ENCODE measurements around the gene NUDT8. TPM values are rescaled to one million over a fixed set of nuclear protein-coding genes. Genes with fewer than 3 reads are reported as not detected.
A peak's percentile ranks its signal among the peaks of the same experiment; 100 is the strongest.

Gene NUDT8
- total and polyA plus RNA-seq, 4 donors = 6.3 to 22.3 (median 16.0) TPM

DNA sequence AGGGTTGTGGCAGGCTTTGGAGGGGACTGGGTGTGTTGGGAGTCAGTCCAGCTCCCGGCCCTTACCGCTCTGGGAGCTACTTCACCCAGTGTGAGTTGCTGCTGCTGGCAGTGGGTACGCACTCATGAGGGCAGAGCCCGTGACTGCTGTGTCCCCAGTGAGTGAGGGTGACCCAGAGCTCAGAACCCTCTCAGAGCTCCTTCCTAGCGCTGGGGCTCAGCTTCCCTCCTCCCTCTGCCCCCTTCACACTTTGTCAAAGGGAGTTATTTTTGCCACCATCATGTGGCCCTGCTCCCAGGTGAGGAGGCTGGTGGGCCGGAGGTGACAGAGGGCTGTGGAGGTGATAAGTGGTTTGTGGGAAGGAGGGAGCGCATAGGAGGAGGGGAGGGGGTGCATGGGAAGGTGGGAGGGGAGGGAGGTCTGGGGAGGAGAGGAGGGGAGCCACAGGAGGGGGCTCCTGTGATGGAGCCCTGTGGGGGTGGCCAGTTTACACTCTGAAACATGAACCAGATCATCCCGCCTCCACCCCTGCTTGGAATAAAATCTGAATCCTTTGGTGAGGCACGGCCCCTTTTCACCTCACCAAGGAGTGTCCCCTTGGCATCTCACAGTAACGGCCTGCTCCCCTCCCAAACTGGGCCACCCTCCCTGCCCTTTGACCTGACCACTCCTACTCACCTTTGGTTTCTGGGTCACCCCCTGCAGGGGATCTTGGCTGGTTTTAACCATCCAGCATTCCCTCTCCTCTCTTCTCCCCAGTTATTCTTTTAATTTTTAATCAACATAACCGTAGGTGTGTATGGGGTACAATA lies 13.1 kb downstream of the NUDT8 start:
- Histone ChIP-seq H3K27me3 (ENCODE audit: control insufficient read depth in 3 of 3, insufficient read depth in 3 of 3, low read length in 2 of 3) (peaks cover 0 to 3% (median 2%) of the 10 kb centered on the region in 3 donors), H3K4me3 (no peak overlapping the region), H3K9ac (ENCODE audit: insufficient read depth in 1 of 2, low read length in 2 of 2) (no peak overlapping the region), H3K4me1 (ENCODE audit: control insufficient read depth in 5 of 5, insufficient read depth in 5 of 5, low read length in 5 of 5) (peaks cover 0 to 7% (median 0%) of the 10 kb centered on the region in 5 donors), H3K36me3 (ENCODE audit: control insufficient read depth in 4 of 4, insufficient read depth in 4 of 4, low read length in 4 of 4) (peaks cover 0 to 13% (median 1%) of the 10 kb centered on the region in 4 donors), H3K27ac (ENCODE audit: low read depth in 1 of 2, low read length in 1 of 2) (no peak overlapping the region), H3K9me3 (ENCODE audit: control insufficient read depth in 4 of 4, insufficient read depth in 3 of 4, low read length in 3 of 4) (no peaks in the 10 kb centered on the region)
- WGBS, 2 donors = 37 to 54% methylated on average over 10 to 11 of the region's 11 CpGs
- ATAC-seq (ENCODE audit: insufficient read depth, low FRiP score) (no peak), DNase-seq (no peak)
- TF ChIP-seq, protein P1, sequence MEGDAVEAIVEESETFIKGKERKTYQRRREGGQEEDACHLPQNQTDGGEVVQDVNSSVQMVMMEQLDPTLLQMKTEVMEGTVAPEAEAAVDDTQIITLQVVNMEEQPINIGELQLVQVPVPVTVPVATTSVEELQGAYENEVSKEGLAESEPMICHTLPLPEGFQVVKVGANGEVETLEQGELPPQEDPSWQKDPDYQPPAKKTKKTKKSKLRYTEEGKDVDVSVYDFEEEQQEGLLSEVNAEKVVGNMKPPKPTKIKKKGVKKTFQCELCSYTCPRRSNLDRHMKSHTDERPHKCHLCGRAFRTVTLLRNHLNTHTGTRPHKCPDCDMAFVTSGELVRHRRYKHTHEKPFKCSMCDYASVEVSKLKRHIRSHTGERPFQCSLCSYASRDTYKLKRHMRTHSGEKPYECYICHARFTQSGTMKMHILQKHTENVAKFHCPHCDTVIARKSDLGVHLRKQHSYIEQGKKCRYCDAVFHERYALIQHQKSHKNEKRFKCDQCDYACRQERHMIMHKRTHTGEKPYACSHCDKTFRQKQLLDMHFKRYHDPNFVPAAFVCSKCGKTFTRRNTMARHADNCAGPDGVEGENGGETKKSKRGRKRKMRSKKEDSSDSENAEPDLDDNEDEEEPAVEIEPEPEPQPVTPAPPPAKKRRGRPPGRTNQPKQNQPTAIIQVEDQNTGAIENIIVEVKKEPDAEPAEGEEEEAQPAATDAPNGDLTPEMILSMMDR (IDR thresholded peaks at IDR 0.05; ENCODE audit: control extremely low read depth, extremely low read depth) = no peak

DNA sequence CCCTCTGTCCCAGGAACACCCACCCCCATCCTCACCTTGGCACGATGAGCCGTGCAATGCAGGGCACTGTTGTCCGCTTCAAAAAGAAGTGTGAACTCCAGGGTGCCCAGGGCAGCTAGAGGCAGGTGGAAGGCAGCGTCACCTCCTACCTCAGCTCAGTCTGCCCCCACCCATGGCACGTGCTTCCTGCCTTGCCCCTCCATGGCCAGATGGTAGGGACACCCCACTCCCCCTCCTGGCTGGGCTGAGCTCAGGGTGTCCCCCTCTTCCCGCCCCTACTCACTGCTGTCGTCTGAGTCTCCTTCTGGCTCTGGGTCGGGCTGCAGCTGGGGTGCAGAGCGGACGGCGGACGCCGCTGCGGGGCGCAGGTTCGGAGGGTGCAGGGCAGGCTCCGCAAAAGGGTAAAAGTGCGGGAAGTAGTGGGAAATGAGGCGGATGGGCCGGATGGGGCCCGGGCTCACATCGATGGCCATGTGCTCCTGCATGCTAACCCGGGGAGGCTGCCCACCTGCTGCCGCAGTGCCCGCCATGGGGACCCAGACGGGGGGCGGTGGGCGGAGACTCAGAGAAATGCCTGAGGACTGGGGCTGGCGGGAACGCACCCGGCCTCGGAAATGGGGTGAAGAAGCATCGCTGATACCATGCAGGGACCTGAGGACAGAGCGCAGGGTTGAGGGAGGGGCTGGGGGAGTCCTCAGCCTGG lies 13.9 kb downstream of the NUDT8 start:
- ATAC-seq (ENCODE audit: insufficient read depth, low FRiP score) (no peak), DNase-seq (no peak)
- Histone ChIP-seq H3K4me1 (ENCODE audit: control insufficient read depth in 5 of 5, insufficient read depth in 5 of 5, low read length in 5 of 5) (peaks cover 0 to 7% (median 0%) of the 10 kb centered on the region in 5 donors), H3K9me3 (ENCODE audit: control insufficient read depth in 4 of 4, insufficient read depth in 3 of 4, low read length in 3 of 4) (no peaks in the 10 kb centered on the region), H3K9ac (ENCODE audit: insufficient read depth in 1 of 2, low read length in 2 of 2) (no peak overlapping the region), H3K27ac (ENCODE audit: low read depth in 1 of 2, low read length in 1 of 2) (no peak overlapping the region), H3K36me3 (ENCODE audit: control insufficient read depth in 4 of 4, insufficient read depth in 4 of 4, low read length in 4 of 4) (peaks cover 0 to 20% (median 2%) of the 10 kb centered on the region in 4 donors), H3K27me3 (ENCODE audit: control insufficient read depth in 3 of 3, insufficient read depth in 3 of 3, low read length in 2 of 3) (peaks cover 0 to 3% (median 2%) of the 10 kb centered on the region in 3 donors), H3K4me3 (no peak overlapping the region)
- WGBS, 2 donors = 38 to 40% methylated on average over 30 to 34 of the region's 34 CpGs
- TF ChIP-seq, protein P1 (IDR thresholded peaks at IDR 0.05; ENCODE audit: control extremely low read depth, extremely low read depth) = no peak

DNA sequence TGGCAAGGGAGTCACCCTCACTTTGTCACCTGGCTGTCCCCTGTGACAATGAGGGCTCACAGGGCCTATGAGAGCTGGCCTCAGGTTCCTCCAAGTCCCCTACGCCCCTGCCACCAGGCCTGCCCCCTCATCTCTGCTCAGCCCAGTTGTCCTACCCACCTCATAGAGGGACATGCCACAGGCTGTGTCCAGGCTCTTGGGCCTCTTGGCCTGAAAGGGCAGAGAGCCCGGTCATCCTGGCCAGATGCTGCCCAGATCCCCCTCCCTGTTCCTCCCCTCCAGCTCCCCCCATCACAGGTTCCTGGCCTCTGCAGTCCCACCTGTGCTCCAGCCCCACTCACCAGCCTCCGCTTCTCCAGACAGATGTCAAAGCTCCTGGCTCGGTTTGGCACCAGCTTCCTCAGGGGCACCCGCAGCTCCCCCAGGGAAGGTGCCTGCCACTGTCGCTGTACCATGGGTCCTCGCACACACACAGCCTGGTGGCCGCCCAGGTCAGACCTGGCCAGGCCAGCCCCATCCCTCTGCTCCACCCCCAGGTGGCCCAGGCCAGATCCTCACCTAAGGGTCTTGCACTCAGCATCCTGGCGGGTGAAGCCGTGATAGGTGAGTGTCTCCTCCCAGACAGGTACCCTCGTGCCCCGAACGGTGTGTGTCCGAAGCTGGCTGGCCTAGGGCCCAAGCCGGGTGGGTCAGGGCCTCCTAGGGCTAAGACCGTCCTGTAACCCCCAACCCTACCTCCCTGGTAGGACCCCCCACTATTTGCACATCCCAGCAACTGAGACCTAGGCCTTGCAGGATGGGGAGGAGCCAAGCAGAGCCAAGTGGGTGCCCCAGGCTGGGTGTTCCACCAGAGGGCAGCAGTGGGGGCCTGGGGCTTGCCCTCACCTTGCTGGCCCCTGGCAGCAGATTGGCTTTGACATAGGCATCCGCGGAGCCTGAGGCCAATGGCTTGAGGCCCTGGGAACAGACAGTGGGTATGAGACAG lies 14.7 kb downstream of the NUDT8 start:
- peak; percentile 48 for ATAC-seq (ENCODE audit: insufficient read depth, low FRiP score)
- Histone ChIP-seq H3K27me3 (ENCODE audit: control insufficient read depth in 3 of 3, insufficient read depth in 3 of 3, low read length in 2 of 3) (peaks cover 0 to 3% (median 2%) of the 10 kb centered on the region in 3 donors), H3K4me3 (no peak overlapping the region), H3K4me1 (ENCODE audit: control insufficient read depth in 5 of 5, insufficient read depth in 5 of 5, low read length in 5 of 5) (peaks cover 0 to 7% (median 0%) of the 10 kb centered on the region in 5 donors), H3K9me3 (ENCODE audit: control insufficient read depth in 4 of 4, insufficient read depth in 3 of 4, low read length in 3 of 4) (no peaks in the 10 kb centered on the region), H3K27ac (ENCODE audit: low read depth in 1 of 2, low read length in 1 of 2) (peak overlapping the region; percentile 29 to 52), H3K36me3 (ENCODE audit: control insufficient read depth in 4 of 4, insufficient read depth in 4 of 4, low read length in 4 of 4) (peaks cover 0 to 28% (median 2%) of the 10 kb centered on the region in 4 donors), H3K9ac (ENCODE audit: insufficient read depth in 1 of 2, low read length in 2 of 2) (no peak overlapping the region)
- TF ChIP-seq, protein P1 (IDR thresholded peaks at IDR 0.05; ENCODE audit: control extremely low read depth, extremely low read depth) = no peak
- no peak for DNase-seq
- WGBS, 2 donors = 86 to 90% methylated on average over 18 of the region's 18 CpGs

All from lung (tissue), 12 donors.